Peyer's patch (tissue), 4 donors: Measurements from ENCODE around the gene AAGAB.

Source experiments
- CTCF ChIP-seq, 6 experiments: fragments of 450-650 bp in 4 of 6; fragments of 200-600 bp in 2 of 6; sonication (generic) in 1 of 6; IDR thresholded peaks; one replicate each; pipeline ENCODE4 v1.5.1; 2017 to 2019; ENCODE audit warnings: antibody characterized with exemption in 6 of 6, mild to moderate bottlenecking in 3 of 6, moderate library complexity in 1 of 6
- POLR2A ChIP-seq, 2 donors: fragments of 450-650 bp; IDR thresholded peaks; one replicate each; pipeline ENCODE4 v1.5.1; 2017; ENCODE audit warnings: antibody characterized with exemption in 2 of 2, mild to moderate bottlenecking in 2 of 2, moderate library complexity in 2 of 2

GRCh38 chr15:67164401-67164791, 90.1 kb downstream of the AAGAB start:
- TF ChIP-seq CTCF (IDR thresholded peaks at IDR 0.05) (no peak), POLR2A (IDR thresholded peaks at IDR 0.05) (no peak)
